Measurements from ENCODE around the gene HUNK. TPM values are rescaled to one million over a fixed set of nuclear protein-coding genes. Genes with fewer than 3 reads are reported as not detected.

HUNK gene
- total RNA-seq, 1 experiment from 2014 or later: not detected

- Histone ChIP-seq H3K79me2 (ENCODE audit: low read depth) (no peaks in the 10 kb centered on the region), H4K20me1 (ENCODE audit: insufficient read depth) (no peaks in the 10 kb centered on the region), H3K36me3 (ENCODE audit: low read depth) (no peaks in the 10 kb centered on the region), H3K4me2 (no peak overlapping the region), H3K9me3 (ENCODE audit: insufficient read depth, low read depth) (no peaks in the 10 kb centered on the region), H3K27ac (no peak overlapping the region), H3K4me3 (no peak overlapping the region), H3K4me1 (replicated peaks; ENCODE audit: insufficient read depth) (no peaks in the 10 kb centered on the region), H3K27me3 (ENCODE audit: insufficient read depth, low read depth) (peaks cover 26% of the 10 kb centered on the region), H2AFZ (no peak overlapping the region), H3F3A (ENCODE audit: insufficient read depth, low read depth) (no peaks in the 10 kb centered on the region), H3K9me2 (ENCODE audit: insufficient read depth) (no peaks in the 10 kb centered on the region)
- no peak for TF ChIP-seq EZH2 (IDR thresholded peaks at IDR 0.05; ENCODE audit: low read depth)
- TF ChIP-seq, protein P1, sequence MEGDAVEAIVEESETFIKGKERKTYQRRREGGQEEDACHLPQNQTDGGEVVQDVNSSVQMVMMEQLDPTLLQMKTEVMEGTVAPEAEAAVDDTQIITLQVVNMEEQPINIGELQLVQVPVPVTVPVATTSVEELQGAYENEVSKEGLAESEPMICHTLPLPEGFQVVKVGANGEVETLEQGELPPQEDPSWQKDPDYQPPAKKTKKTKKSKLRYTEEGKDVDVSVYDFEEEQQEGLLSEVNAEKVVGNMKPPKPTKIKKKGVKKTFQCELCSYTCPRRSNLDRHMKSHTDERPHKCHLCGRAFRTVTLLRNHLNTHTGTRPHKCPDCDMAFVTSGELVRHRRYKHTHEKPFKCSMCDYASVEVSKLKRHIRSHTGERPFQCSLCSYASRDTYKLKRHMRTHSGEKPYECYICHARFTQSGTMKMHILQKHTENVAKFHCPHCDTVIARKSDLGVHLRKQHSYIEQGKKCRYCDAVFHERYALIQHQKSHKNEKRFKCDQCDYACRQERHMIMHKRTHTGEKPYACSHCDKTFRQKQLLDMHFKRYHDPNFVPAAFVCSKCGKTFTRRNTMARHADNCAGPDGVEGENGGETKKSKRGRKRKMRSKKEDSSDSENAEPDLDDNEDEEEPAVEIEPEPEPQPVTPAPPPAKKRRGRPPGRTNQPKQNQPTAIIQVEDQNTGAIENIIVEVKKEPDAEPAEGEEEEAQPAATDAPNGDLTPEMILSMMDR (conservative IDR thresholded peaks at IDR 0.05): no peak
- ChIA-PET POLR2A (ENCODE audit: unreplicated experiment) (no interaction called here), CTCF (no interaction called here)
- intact Hi-C loops (cut with micrococcal nuclease; ENCODE audit: unreplicated experiment): no loop called here
- BruUV-seq (replicated peaks): no TSS peak
- no peak for DNase-seq
These were observed 2.7 kb downstream of the HUNK start for GRCh38 chr21:31875496-31876015.

DNA sequence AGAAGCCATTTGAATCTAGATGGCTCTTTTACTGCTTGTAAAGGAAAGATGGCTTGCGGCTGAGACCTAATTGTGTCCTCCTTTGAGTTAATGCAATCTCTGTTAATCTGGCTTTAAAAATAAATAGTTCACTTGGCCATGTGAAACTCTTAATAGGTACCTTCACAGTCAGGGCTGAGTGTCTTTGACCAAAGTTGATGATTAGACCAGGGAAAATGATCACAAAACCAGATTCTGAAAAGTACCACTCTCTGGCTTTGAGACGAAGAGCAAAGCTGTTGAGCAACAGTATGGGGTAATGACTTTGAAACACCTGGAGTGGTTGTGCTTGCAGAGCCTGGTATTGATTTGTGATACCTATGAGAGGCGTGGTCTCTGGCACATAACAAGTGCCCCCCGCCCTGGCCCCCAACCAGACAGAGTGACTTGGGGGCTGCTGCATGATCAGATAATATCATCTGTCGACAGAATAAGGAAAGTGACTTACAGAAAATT lies 4.7 kb downstream of the HUNK start:
- Histone ChIP-seq H3K9me2 (ENCODE audit: insufficient read depth) (no peaks in the 10 kb centered on the region), H3K4me3 (no peak overlapping the region), H2AFZ (no peak overlapping the region), H3K27me3 (ENCODE audit: insufficient read depth, low read depth) (peaks cover 36% of the 10 kb centered on the region), H3K4me1 (replicated peaks; ENCODE audit: insufficient read depth) (no peaks in the 10 kb centered on the region), H3K9me3 (ENCODE audit: insufficient read depth, low read depth) (no peaks in the 10 kb centered on the region), H3K4me2 (no peak overlapping the region), H4K20me1 (ENCODE audit: insufficient read depth) (no peaks in the 10 kb centered on the region), H3K27ac (no peak overlapping the region), H3K36me3 (ENCODE audit: low read depth) (no peaks in the 10 kb centered on the region), H3F3A (ENCODE audit: insufficient read depth, low read depth) (no peaks in the 10 kb centered on the region), H3K79me2 (ENCODE audit: low read depth) (no peaks in the 10 kb centered on the region)
- intact Hi-C loops (cut with micrococcal nuclease; ENCODE audit: unreplicated experiment): no loop called here
- ChIA-PET POLR2A (ENCODE audit: unreplicated experiment) (no interaction called here), CTCF (no interaction called here)
- TF ChIP-seq EZH2 (IDR thresholded peaks at IDR 0.05; ENCODE audit: low read depth): no peak
- TF ChIP-seq, protein P1 (conservative IDR thresholded peaks at IDR 0.05): no peak
- no peak for DNase-seq
- BruUV-seq (replicated peaks): no TSS peak

- Histone ChIP-seq H3K36me3 (ENCODE audit: low read depth) (no peaks in the 10 kb centered on the region), H3K27me3 (ENCODE audit: insufficient read depth, low read depth) (peaks cover 37% of the 10 kb centered on the region), H3K4me2 (no peak overlapping the region), H3K4me1 (replicated peaks; ENCODE audit: insufficient read depth) (no peaks in the 10 kb centered on the region), H2AFZ (no peak overlapping the region), H3K9me2 (ENCODE audit: insufficient read depth) (no peaks in the 10 kb centered on the region), H3K79me2 (ENCODE audit: low read depth) (no peaks in the 10 kb centered on the region), H3K9me3 (ENCODE audit: insufficient read depth, low read depth) (no peaks in the 10 kb centered on the region), H4K20me1 (ENCODE audit: insufficient read depth) (no peaks in the 10 kb centered on the region), H3F3A (ENCODE audit: insufficient read depth, low read depth) (no peaks in the 10 kb centered on the region), H3K27ac (no peak overlapping the region), H3K4me3 (no peak overlapping the region)
- BruUV-seq (replicated peaks): no TSS peak
- POLR2A ChIA-PET (ENCODE audit: unreplicated experiment): no interaction called here
- CTCF ChIA-PET: no interaction called here
- no peak for DNase-seq
- intact Hi-C loops (cut with micrococcal nuclease; ENCODE audit: unreplicated experiment): no loop called here
- TF ChIP-seq, protein P1 (conservative IDR thresholded peaks at IDR 0.05): no peak
- TF ChIP-seq EZH2 (IDR thresholded peaks at IDR 0.05; ENCODE audit: low read depth): no peak
These were observed 6.0 kb downstream of the HUNK start for GRCh38 chr21:31878831-31879230.

Measured in PC-9 (cell line).